ENCODE results near the gene RBM25.
"Not testable (repeated sequence)": the region's sequence is repeated elsewhere in the genome, so short reads cannot be mapped to it uniquely, and the experiment has no call there.

The RBM25 gene

DNA sequence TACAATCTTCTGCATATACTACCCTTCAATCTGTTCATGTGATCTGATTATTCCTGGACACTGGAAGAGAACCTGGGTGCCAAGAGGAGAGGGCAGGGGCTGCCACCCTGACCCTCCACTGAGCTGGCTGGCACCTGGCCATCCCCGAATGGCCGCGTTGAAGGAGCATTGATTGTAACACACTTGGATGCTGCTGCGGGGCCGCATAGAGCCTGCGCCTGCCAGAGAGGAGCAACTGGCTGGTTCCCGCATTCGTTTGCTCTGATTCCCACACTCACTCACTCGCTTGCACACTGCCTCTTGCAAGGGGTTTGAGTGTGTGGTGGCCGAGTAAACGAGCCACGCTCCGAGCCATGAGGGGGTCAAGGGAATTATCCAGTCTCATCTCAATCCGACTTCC, 110.4 kb downstream of the RBM25 start:
- no peak for DNase-seq (ENCODE audit: low read depth in 2 of 2)

DNA sequence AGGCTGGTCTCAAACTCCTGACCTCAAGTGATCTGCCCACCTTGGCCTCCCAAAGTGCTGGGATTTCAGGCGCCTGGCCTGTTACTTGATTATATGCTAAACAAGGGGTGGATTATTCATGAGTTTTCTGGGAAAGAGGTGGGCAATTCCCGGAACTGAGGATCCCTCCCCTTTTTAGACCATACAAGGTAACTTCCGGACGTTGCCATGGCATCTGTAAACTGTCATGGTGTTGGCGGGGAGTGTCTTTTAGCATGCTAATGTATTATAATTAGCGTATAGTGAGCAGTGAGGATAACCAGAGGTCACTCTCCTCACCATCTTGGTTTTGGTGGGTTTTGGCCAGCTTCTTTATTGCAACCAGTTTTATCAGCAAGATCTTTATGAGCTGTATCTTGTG, 111.5 kb downstream of the RBM25 start:
- DNase-seq (ENCODE audit: low read depth in 2 of 2): not testable (repeated sequence)

GRCh38 chr14:73170686-73171085, 112.4 kb downstream of the RBM25 start:
- DNase-seq (ENCODE audit: low read depth in 2 of 2): no peak

DNA sequence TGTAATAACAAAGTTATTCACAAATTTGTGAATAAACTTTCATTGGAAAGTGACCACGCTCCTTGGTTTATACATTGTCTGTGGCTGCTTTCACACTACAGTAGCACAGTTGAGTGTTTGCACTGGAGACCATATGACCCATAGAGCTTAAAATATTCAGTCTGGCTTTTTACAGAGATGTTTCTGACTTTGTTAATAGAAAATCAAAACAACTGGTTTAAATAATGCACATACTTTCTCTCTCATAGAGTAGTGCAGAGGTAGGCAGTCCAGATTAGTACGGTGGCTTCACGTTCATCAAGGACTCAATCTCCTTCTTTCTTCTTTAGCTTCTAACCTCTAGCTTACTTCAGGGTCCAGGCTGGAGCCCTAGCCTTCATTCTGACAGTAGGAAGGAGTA, 114.2 kb downstream of the RBM25 start:
- DNase-seq (ENCODE audit: low read depth in 2 of 2): no peak

GRCh38 chr14:73173092-73173735, 114.9 kb downstream of the RBM25 start:
- no peak for DNase-seq (ENCODE audit: low read depth in 2 of 2)
